H9 (cell line): Measurements from ENCODE around the gene FAM89B. TPM values are rescaled to one million over a fixed set of nuclear protein-coding genes. Genes with fewer than 3 reads are reported as not detected.

Experiments used
- DNase-seq: peaks from one replicate; pipeline ENCODE4 v3.0.0-alpha.2; 2017
- H2AFZ ChIP-seq: one replicate; pipeline ENCODE4 v1.6.1; 2013; ENCODE audit warnings: mild to moderate bottlenecking, low read length, control low read depth, moderate library complexity
- H2AK5ac ChIP-seq: 2 replicates; pipeline ENCODE4 v1.6.1; 2013; ENCODE audit warnings: low read length, control low read depth, mixed read lengths; ENCODE audit not compliant: insufficient read length
- H2BK120ac ChIP-seq: one replicate; pipeline ENCODE4 v1.6.1; 2013; ENCODE audit warnings: low read depth, mild to moderate bottlenecking, low read length, control low read depth, inconsistent platforms; ENCODE audit not compliant: poor library complexity, severe bottlenecking
- H2BK12ac ChIP-seq: 2 replicates; pipeline ENCODE4 v1.6.1; 2013; ENCODE audit warnings: low read length, control low read depth, mixed read lengths, low read depth; ENCODE audit not compliant: insufficient read length
- H2BK15ac ChIP-seq: 2 replicates; pipeline ENCODE4 v1.6.1; 2013; ENCODE audit warnings: low read depth, low read length, control low read depth
- H2BK20ac ChIP-seq: one replicate; pipeline ENCODE4 v1.6.1; 2013; ENCODE audit warnings: low read depth, mild to moderate bottlenecking, low read length, control low read depth, inconsistent platforms; ENCODE audit not compliant: poor library complexity, severe bottlenecking
- H2BK5ac ChIP-seq: 2 replicates; pipeline ENCODE4 v1.6.1; 2013; ENCODE audit warnings: low read length, control low read depth, mixed read lengths; ENCODE audit not compliant: insufficient read length
- H3K14ac ChIP-seq: 2 replicates; pipeline ENCODE4 v1.6.1; 2013; ENCODE audit warnings: low read length, control low read depth; ENCODE audit not compliant: insufficient read depth
- H3K18ac ChIP-seq: 2 replicates; pipeline ENCODE4 v1.6.1; 2013; ENCODE audit warnings: low read depth, mild to moderate bottlenecking, mixed read lengths, low read length, control low read depth; ENCODE audit not compliant: insufficient read length
- H3K23ac ChIP-seq: 2 replicates; pipeline ENCODE4 v1.6.1; 2013; ENCODE audit warnings: low read length, control low read depth, mixed read lengths, low read depth; ENCODE audit not compliant: insufficient read length
- H3K23me2 ChIP-seq: 2 replicates; pipeline ENCODE4 v1.6.1; 2013; ENCODE audit warnings: low read depth, mild to moderate bottlenecking, mixed read lengths, low read length, control low read depth; ENCODE audit not compliant: insufficient read length, poor library complexity, severe bottlenecking
- H3K27ac ChIP-seq: 2 replicates; pipeline ENCODE4 v1.5.1; 2013; ENCODE audit warnings: low read length, control low read depth, mixed read lengths, low read depth; ENCODE audit not compliant: insufficient read length
- H3K27me3 ChIP-seq: 2 replicates; pipeline ENCODE4 v1.6.1; 2013; ENCODE audit warnings: low read length, control low read depth, inconsistent platforms; ENCODE audit not compliant: insufficient read depth
- H3K4ac ChIP-seq: 2 replicates; pipeline ENCODE4 v1.6.1; 2013; ENCODE audit warnings: low read depth, mild to moderate bottlenecking, control low read depth, inconsistent platforms, low read length, moderate library complexity
- H3K4me1 ChIP-seq: 2 replicates; pipeline ENCODE4 v1.6.1; 2013; ENCODE audit warnings: low read length, control low read depth, inconsistent platforms; ENCODE audit not compliant: insufficient read depth
- H3K4me2 ChIP-seq: 2 replicates; pipeline ENCODE4 v1.6.1; 2013; ENCODE audit warnings: low read length, control low read depth, mixed read lengths; ENCODE audit not compliant: insufficient read length, insufficient read depth
- H3K56ac ChIP-seq: 2 replicates; pipeline ENCODE4 v1.6.1; 2013; ENCODE audit warnings: low read depth, mild to moderate bottlenecking, mixed read lengths, low read length, control low read depth; ENCODE audit not compliant: insufficient read length
- H3K79me1 ChIP-seq: 2 replicates; pipeline ENCODE4 v1.6.1; 2013; ENCODE audit warnings: low read depth, mild to moderate bottlenecking, moderate library complexity, low read length, control low read depth, inconsistent platforms; ENCODE audit not compliant: insufficient read depth, poor library complexity, severe bottlenecking
- H3K79me2 ChIP-seq: 2 replicates; pipeline ENCODE4 v1.6.1; 2013; ENCODE audit warnings: low read length, control low read depth, inconsistent platforms; ENCODE audit not compliant: insufficient read depth
- H3K9ac ChIP-seq: 2 replicates; pipeline ENCODE4 v1.6.1; 2013; ENCODE audit warnings: low read length, control low read depth, mixed read lengths; ENCODE audit not compliant: insufficient read length; ENCODE audit errors: extremely low read depth
- H3K9me3 ChIP-seq: one replicate; pipeline ENCODE4 v1.6.1; 2013; ENCODE audit warnings: low read depth, low read length, inconsistent platforms; ENCODE audit not compliant: control insufficient read depth
- H3T11ph ChIP-seq: one replicate; pipeline ENCODE4 v1.6.1; 2013; ENCODE audit warnings: mild to moderate bottlenecking, low read length, control low read depth, inconsistent platforms
- H4K20me1 ChIP-seq: one replicate; pipeline ENCODE4 v1.6.1; 2013; ENCODE audit not compliant: control insufficient read depth, insufficient read length, insufficient read depth
- H4K5ac ChIP-seq: 2 replicates; pipeline ENCODE4 v1.6.1; 2013; ENCODE audit warnings: low read depth, mild to moderate bottlenecking, mixed read lengths, low read length, control low read depth; ENCODE audit not compliant: insufficient read length
- H4K8ac ChIP-seq: replicated peaks from 2 replicates; pipeline ENCODE4 v1.6.1; 2013; ENCODE audit warnings: low read length, control low read depth, mixed read lengths, low read depth; ENCODE audit not compliant: insufficient read length
- H4K91ac ChIP-seq: 2 replicates; pipeline ENCODE4 v1.6.1; 2013; ENCODE audit warnings: low read depth, mild to moderate bottlenecking, moderate library complexity, mixed read lengths, low read length, control low read depth; ENCODE audit not compliant: insufficient read length
- H3K27ac Mint-ChIP-seq, 3 experiments: 2 replicates in 2 of 3; 3 replicates in 1 of 3; pipeline ENCODE4 v1.8.0; 2020 to 2021; ENCODE audit warnings: mixed read lengths in 3 of 3, mild to moderate bottlenecking in 1 of 3, moderate library complexity in 1 of 3
- H3K27me3 Mint-ChIP-seq: 2 replicates; pipeline ENCODE4 v1.8.0; 2021; ENCODE audit warnings: low read depth, mild to moderate bottlenecking, moderate library complexity, mixed read lengths
- H3K36me3 Mint-ChIP-seq, 3 experiments: 2 replicates in 2 of 3; 3 replicates in 1 of 3; pipeline ENCODE4 v1.8.0; 2020 to 2021; ENCODE audit warnings: low read depth in 3 of 3, mixed read lengths in 3 of 3; ENCODE audit not compliant: insufficient read depth in 1 of 3
- H3K4me1 Mint-ChIP-seq, 2 experiments: 2 replicates each; pipeline ENCODE4 v1.8.0; 2020; ENCODE audit warnings: mixed read lengths in 2 of 2
- H3K4me3 Mint-ChIP-seq, 2 experiments: 2 replicates in 1 of 2; 3 replicates in 1 of 2; pipeline ENCODE4 v1.8.0; 2020 to 2021; ENCODE audit warnings: mild to moderate bottlenecking in 2 of 2, mixed read lengths in 2 of 2, moderate library complexity in 1 of 2
- H3K9me3 Mint-ChIP-seq, 2 experiments: 2 replicates in 1 of 2; 3 replicates in 1 of 2; pipeline ENCODE4 v1.8.0; 2020; ENCODE audit warnings: mild to moderate bottlenecking in 2 of 2, mixed read lengths in 2 of 2, moderate library complexity in 1 of 2
- CTCF ChIP-seq: fragments of 200-600 bp; sonication (generic); conservative IDR thresholded peaks from 3 replicates; pipeline ENCODE4 v1.8.0; 2021; ENCODE audit warnings: antibody characterized with exemption, mild to moderate bottlenecking
- WGBS: extraction: QIAGEN DNeasy Blood & Tissue Kit; methylation state at CpG from one replicate; pipeline ENCODE4 v1.1.7; 2013; ENCODE audit warnings: missing lambda C conversion rate, low lambda C conversion rate, mixed read lengths; ENCODE audit not compliant: insufficient read length; ENCODE audit errors: extremely low coverage; 5-methylcytosine and 5-hydroxymethylcytosine counted together
- total RNA-seq: library from RNA; stranded (reverse); gene quantifications from 2 replicates; pipeline ENCODE4 v1.2.1, GENCODE V29; 2021

Gene FAM89B
- total RNA-seq, 1 experiment from 2014 or later = 21.7 TPM

- H2BK12ac ChIP-seq = no peak overlapping the region
- H3K9me3 ChIP-seq = no peaks in the 10 kb centered on the region
- H3K27me3 ChIP-seq = no peaks in the 10 kb centered on the region; the same call in 1 of the 2 replicates
- no peak overlapping the region for H4K8ac ChIP-seq
- H3T11ph ChIP-seq = no peak overlapping the region
- H3K27ac ChIP-seq = no peak overlapping the region
- H3K4me1 ChIP-seq = no peaks in the 10 kb centered on the region
- H2AK5ac ChIP-seq = no peak overlapping the region
- Mint-ChIP-seq H3K27ac (peak overlapping the region in 1 of 3 experiments; percentile 57; a peak in 1 of 7 replicates), H3K4me3 (peak overlapping the region in 1 of 2 experiments; percentile 34; a peak in 3 of 5 replicates), H3K9me3 (no peaks in the 10 kb centered on the region), H3K4me1 (peaks cover under 1 to 30% of the 10 kb centered on the region in 2 experiments; a peak in 3 of 4 replicates), H3K36me3 (peaks cover 0 to 4% (median 3%) of the 10 kb centered on the region in 3 experiments; a peak in 3 of 7 replicates), H3K27me3 (peaks cover 19% of the 10 kb centered on the region)
- no peak overlapping the region for H3K14ac ChIP-seq
- no peak overlapping the region for H2BK20ac ChIP-seq
- no peak overlapping the region for H3K23ac ChIP-seq
- H4K20me1 ChIP-seq = no peaks in the 10 kb centered on the region
- DNase-seq = no peak
- no CpG with 5 or more reads among the region's 4 CpGs for WGBS
- TF ChIP-seq CTCF = no peak
- H3K4me2 ChIP-seq = no peak overlapping the region
- H3K56ac ChIP-seq = no peak overlapping the region
- H3K23me2 ChIP-seq = no peaks in the 10 kb centered on the region
- no peak overlapping the region for H2BK120ac ChIP-seq
- no peak overlapping the region for H2BK5ac ChIP-seq
- no peak overlapping the region for H3K4ac ChIP-seq
- no peak overlapping the region for H3K9ac ChIP-seq
- H2BK15ac ChIP-seq = no peak overlapping the region
- H4K5ac ChIP-seq = no peak overlapping the region
- no peak overlapping the region for H2AFZ ChIP-seq
- H4K91ac ChIP-seq = no peak overlapping the region
- H3K79me1 ChIP-seq = no peaks in the 10 kb centered on the region
- H3K18ac ChIP-seq = no peak overlapping the region
- H3K79me2 ChIP-seq = no peaks in the 10 kb centered on the region
Observed at GRCh38 chr11:65586247-65586630, 13.9 kb downstream of the FAM89B start.
